ENCODE measurements around the gene TEPSIN.

TEPSIN gene

DNA sequence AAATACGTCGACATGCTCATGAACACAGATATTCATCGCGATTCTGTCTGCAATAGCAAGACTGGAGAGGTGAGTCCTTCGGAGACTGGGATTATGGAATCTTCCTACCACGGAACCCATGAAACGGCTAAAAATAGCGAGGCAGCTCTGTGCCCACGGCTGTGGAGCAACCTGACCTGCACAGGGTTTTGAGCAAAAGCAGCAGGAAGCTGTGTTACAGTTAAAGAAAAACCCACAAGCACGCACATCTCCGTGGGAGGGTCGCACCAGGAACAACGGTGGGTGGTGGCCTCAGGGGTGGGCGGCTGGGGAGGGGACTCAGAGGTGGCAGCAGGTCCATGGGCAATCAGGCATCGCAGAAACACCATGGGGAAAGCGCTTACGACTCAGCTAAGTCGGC lies 31.4 kb upstream of the TEPSIN start:
- no peak for DNase-seq (ENCODE audit: low spot score)

DNA sequence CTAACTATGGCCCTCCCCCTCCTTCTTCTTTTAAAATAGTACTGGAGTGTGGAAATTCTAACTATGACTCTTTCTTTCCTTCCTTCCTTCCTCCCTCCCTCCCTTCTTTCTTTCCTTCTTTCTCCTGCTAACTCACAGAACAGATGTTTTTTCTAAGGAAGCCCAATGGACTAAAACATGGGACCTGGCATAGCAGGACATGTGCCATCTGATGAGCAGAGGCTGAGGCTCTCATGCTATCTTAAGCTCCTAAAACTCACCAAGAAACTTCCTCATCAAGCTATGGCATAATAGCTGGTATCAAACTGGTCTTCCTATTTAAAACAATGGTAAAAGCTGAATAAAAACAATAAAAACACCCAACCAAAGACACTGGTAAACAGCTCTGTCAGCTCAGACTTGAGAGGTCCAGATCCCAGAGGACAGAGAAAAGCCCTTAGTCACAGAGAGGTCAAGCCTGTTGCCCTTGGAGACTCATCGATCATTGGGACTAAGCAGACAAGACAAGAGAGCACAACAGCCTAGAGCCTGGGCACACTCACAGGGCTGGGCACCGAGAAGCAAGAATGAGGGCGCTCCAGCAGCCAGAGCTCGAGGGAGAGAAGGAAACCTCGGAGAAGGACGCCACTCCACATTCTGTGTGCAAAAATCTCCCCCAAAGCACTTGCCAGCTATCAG lies 28.7 kb upstream of the TEPSIN start:
- DNase-seq (ENCODE audit: low spot score): no peak

DNA sequence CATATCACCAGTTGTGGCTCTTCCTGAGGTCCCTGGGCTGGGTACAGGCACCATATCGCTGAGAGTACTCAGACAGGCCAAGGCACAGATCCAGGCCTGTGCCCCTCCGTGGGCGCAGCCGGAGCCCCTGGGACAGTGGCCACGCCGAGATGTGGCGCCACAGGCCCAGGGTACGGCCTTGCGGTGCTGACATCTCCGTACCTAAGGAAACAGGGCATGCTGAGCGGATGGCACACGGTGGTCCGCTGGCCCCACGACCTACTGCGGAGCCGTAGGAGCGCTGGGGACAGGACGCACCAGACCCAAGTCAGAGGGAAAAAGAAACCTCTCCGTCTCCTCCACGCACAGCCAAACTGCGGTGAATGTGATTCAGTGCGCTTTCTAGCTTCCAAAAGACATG lies 26.7 kb upstream of the TEPSIN start:
- no peak for DNase-seq (ENCODE audit: low spot score)

DNA sequence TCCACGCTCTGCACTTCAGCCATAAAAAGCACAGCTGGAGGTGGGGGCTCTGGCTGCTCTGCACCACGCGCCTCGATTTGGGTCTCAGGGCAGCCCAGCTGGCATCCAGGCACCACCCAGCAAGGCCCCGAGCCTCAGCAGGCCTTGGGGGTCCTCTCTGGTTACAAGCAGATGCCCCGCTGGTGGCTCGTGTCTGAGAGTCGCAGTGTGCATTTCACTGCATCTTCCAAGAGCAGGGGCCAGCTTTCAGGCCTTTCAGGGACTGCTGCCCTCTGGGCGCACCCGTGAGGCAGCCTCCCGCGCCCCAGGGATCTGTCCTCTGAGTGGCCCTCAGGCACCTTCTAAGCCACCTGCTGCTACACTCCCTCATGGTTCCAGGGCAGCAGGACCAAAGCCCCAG lies 25.8 kb upstream of the TEPSIN start:
- no peak for DNase-seq (ENCODE audit: low spot score)

DNA sequence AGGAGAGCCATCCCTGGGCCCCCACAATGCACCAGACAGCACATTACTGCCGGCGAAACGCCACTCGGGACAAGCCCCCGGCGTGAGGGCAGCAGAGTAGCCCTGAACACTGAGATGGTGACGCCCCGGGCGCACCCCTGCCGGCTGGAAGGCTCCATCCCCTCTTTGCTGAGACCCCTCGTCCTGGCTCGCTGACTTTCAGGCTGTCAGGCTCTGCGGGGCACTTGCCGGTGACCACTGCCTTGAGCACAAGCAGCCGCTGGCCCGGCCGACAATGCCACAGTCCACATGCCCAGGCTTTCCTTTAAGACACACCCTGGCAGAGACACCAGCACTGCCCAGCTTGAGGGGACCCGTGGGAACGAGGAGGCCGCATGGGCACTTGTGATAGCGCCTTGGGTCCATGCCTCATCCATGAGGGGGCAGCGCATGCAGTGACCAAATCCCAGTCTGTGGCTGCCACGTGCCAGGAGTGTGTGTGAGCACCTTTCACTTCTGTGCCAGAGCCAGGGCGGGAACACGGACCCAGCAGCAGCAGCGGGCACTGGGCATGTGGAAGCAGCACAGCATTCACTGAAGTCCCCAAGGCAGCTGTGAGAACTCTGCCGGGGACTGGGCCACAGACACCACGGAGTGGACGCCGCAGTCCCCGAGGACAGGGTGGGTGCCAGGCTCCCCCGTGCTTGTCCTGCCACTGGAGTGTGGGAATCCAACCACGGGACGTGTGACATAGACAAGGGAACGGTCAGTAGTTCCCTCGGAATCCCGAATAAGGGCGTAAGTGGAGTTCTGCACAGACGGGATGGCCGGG lies 24.7 kb upstream of the TEPSIN start:
- no peak for DNase-seq (ENCODE audit: low spot score)

DNA sequence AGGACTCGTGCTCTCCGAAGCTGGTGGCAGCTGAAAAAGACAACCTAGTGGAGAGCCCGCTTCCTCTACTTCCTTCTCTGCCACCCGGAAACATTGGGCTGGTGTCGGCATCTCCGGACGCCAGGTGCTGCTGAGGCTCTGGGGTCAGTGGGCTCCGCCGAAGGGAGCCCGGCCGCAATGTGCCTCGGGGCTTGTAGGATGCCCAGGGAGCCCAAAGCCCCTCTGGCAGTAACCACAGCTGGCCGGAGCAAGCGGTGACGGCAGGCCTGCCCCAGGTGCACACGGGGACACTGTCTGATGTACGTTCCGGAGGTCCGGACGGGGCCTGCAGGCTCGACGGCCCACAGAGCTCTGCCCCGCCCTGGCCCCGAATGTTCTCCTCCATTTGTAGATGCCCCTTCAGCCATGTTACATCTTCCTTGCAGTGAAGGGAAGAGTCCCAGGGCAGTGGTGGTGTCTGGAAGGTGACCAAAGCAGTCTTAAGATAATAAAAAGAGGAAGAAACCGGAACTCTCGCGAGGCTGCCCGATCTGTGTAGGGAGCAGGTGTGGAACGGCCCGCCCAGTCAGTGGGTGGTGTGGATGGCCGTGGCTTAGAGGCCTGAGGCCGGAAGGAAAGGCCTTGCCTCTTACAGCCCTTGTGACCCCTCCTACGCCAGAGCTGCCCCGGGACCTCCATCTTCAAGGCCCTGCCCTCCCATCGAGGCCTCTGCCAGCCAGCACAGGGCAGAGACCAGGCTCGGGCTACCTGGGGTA lies 22.9 kb upstream of the TEPSIN start:
- no peak for DNase-seq (ENCODE audit: low spot score)

DNA sequence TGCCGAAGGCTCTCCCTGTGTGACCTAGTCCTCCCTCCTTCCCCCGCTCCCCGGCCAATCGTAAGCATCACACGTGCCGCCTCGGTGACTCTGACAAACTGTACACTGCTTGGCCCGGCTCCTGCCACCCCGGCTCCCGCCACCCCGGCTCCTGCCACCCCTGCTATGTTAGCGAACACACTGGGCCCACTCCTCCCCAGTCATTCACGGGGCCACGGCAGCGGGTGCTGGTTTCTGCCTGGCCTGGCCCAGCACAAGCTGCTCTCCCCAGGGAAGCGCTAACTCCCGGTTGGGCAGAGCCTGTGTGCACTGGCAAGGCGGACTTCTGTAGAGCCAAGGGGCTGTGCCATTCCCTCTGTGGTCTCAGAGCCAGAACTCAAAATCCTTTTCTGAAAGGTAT lies 22.2 kb upstream of the TEPSIN start:
- no peak for DNase-seq (ENCODE audit: low spot score)

DNA sequence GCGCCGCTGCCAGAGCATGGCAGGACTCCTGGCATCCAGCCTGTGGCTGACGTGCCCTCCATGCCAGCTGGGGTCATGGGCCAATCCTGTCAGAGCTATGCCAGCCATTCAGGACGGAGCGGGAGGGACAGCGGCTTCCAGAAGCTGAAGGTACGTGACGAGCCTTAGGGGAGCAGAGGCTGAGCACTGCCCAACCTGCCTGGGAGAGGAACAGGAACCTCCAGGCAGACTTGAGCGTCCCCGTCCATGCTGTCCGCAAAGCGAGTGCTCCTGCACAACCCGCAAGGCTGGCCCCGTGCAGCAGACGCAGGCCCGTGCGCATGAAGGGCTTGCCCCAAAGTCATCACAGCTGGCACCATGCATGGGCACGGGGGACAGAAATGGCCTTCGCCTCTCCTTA lies 21.8 kb upstream of the TEPSIN start:
- DNase-seq (ENCODE audit: low spot score): no peak

DNA sequence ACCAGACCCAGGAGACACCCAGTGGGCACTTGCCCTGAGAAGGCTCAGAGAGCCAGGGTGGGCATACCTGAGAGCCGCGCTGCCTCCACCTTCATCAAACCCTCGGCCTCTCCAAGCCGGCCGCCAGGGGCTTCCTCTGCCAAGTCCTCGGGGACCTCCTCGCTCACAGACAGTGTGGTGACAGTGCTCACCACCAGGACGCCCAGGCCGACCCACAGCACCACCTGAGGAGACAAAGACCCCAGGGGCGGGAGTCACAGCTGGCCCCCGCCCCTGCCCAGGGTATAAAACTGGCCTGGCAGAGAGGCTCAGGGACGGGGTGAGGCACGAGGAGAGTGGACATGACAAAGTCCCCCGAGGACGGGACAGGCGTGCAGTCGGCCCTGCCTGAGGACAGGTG lies 21.3 kb upstream of the TEPSIN start:
- DNase-seq (ENCODE audit: low spot score): no peak

DNA sequence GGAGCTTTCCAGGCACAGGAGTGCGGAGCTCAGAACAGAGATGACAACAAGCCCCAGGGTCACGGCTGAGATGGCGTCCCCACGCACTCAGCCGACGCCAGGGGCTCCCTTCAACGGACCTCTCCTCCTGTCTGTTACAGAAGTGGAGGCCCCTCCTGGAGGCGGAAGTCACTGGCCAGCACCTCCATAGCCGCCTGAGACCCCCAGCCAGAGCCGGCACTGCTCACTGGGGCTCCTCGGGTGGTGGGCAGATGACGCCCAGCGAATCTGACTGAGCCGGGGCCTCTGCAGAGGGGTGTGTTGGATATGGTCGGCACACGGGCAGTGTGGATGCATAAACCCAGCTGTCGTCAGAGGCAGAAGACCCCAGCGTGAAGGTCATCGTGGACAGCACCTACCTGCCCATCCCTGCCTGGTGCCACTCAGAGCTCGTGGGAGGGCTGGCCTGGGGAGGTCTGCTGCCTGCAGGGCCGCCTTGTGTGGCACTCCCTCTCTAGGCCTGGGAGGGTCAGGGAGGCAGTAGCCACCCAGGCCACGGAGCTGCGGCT lies 20.3 kb upstream of the TEPSIN start:
- DNase-seq (ENCODE audit: low spot score): no peak

DNA sequence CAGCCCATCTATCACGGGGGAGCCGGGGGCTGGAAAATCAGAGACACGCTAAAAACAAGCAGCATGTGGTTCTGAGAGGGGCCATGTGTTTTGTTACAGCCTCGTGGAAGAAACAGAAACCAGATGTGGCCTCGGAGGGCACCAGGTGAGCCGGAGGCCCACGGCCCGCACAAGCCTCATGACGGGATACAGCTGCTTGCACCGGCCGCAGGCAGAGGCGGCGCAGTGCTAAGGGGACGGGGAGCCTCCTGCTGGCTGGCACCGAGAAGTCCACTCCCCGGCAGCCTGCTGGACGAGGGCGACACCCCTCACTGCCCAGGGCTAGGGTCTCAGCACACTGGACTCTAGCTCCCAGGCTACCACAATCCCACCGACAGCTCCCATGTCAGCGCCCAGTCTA lies 19.4 kb upstream of the TEPSIN start:
- DNase-seq (ENCODE audit: low spot score): no peak

DNA sequence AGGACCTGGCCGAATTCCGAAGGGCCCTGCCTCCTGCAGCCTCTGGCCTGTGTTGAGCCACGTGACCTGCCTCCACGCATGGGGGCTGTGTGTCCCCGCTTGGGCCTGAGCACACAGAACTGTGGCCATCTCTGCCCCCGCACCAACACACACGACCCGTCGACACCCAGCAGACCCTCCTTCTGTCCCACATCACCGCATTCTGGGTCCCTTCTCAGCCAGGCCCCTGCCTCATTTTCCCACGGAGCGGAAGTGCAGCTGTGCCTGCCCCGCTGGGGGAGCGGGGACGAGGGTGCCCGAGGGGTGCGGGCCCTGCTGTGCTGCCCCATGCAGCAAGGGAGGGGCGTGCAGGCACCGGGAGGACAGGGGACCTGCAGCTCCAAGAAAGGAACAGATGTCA lies 18.7 kb upstream of the TEPSIN start:
- no peak for DNase-seq (ENCODE audit: low spot score)

DNA sequence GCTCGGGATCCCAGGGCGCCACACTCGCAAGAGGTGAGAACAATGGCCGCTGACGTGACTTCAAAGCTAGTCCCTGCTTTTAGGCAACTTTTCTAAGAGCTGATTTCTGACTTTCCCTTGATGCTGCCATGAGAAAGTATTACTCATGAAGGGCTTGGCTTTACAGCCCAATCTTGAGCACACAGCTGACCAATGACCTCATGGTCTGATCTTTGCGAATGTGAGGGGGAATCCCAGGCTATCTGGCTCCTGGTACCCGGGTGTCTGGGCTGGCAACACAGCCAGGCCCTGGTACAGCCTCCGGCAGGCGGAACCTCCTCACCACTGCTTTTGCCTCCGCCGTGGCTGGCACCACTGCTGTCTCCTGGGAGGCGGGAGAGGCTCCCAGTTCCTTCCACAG lies 17.8 kb upstream of the TEPSIN start:
- DNase-seq (ENCODE audit: low spot score): peak; percentile 42

DNA sequence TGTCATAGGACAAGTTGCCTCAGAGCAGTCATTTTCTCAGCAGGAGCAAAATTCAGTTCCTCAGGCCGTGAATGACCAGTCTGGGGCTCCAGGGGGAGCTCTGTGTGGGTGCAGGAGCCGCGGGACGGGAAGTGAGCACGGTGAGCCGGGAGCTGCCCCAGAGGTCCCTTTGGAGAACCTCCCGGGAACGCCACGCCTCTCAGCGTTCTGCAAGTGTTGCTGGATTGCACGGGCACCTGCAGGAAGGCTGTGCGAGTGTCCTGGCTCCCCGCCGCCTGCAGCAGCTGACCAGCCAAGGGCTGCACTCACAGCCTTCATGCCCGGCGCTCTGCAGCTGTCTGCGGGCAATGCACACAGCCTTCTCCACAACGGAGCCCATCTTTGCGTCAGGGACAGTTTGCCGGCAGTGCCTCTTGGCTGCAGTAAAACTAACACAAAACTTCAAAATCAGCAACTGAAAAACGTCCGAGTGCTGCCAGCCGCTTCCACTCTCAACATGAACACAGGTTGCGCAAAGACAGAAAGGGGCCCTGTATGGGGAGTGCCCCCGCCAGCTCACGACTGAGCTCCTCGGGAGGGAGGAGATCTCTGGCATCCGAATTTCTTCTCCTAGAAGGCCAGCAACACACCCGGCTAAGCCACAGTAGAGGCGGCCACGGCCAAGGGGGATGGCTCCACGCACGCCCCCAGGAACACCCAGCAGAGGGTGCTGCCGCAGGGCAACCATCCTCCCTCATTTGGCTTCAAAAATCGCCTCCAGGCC lies 16.3 kb upstream of the TEPSIN start:
- DNase-seq (ENCODE audit: low spot score): peak; percentile 36

DNA sequence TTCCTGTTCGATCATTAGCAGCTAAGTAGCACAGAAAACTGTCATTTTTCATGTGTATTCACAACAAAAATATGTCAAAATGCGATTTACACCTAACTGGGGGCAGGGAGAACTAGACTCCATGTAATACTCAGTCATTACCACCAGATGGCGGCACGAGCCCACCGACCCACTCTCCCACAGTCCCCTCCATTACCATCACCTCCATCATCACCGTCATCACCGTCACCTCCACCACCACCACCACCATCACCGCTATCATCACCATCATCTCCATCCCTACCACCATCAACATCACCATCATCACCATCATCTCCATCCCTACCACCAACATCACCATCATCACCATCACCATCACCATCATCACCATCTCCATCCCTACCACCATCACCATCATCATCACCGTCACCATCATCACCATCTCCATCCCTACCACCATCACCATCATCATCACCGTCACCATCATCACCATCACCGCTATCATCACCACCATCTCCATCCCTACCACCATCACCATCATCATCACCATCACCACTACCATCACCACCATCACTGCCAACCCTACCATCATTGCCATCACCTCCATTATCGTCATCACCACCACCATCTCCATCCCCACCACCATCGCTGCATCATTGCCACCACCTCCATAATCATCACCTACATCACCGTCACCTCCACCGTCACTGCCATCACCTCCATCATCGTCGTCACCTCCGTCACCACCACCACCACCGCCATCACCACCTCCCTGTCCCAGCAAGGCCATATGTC lies 14.7 kb upstream of the TEPSIN start:
- DNase-seq (ENCODE audit: low spot score): peak; percentile 32

DNA sequence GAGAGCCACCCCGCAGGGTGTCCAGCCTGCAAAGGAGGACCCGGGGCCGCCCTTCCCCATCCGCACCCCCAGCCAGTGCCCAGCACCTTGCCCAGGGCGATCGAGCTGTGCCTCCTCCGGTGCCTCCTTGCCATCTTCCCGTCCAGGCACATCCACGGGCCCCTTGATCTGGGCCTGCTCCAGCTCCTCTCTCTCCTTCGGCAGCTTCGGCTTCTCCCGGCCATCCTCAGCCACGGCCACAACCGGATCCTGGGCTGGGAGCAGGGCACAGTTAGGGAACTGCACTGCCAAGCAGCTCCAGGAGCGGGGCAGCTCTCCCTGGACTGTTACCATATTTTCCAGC lies 14.1 kb upstream of the TEPSIN start:
- no peak for DNase-seq (ENCODE audit: low spot score)

DNA sequence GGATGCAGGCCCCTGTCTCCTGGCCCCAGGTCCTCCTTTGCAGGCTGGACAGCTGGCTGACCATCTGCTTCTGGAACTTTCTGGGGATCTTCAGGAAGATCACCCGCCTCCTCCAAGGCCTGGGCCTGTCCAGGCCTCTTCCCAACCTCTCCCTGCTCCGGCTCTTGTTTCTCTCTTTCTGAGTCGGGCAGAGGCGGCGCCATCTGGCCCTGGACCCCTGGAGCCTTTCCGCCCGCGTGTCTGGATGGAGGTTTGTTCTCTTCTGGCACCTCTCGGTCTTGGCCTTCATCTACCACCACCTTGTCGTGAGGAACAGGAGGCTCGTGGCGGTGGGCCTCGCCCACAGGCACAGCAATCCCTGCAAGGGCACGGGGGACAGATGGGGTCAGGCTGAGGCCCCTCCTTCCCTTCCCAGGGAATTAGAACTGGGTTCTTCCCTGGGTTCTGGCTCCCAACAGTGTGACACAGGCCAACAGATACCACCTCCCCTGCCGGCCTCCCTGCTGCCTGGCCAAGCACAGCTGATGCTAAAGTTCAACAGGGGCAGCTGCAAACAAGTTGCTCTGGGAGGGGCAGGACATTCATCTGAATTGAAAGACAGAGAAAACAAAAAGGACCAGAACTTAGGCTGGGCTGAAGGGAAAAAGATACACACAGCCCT lies 13.6 kb upstream of the TEPSIN start:
- no peak for DNase-seq (ENCODE audit: low spot score)

DNA sequence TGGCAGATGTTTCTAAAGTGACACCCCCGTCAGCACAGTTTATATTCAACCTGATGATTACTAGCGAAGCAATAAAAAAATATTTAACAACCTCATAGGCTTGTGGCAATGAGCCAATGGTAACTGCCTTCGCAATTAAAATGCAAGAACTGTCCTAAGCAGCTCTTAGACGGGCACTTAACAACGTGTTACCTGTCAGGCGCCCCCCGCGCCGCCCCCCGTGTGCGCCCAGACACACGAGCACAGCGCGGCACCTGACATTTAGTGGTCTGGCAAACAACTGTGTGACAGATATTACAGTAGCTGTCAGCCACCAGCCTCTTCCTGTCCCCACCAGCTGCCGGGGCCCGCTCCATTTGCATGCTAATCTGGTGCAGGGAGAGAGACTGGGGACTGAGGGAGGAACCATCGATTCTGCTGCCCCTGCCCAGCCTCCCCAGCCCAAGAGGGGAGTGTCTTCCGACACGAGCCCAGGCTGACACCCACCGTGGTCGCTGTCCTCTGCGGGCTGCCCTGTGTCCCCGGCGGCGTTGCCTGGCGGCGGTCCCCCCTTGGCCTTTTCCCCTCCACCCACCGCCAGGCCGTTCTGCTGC lies 12.9 kb upstream of the TEPSIN start:
- no peak for DNase-seq (ENCODE audit: low spot score)

DNA sequence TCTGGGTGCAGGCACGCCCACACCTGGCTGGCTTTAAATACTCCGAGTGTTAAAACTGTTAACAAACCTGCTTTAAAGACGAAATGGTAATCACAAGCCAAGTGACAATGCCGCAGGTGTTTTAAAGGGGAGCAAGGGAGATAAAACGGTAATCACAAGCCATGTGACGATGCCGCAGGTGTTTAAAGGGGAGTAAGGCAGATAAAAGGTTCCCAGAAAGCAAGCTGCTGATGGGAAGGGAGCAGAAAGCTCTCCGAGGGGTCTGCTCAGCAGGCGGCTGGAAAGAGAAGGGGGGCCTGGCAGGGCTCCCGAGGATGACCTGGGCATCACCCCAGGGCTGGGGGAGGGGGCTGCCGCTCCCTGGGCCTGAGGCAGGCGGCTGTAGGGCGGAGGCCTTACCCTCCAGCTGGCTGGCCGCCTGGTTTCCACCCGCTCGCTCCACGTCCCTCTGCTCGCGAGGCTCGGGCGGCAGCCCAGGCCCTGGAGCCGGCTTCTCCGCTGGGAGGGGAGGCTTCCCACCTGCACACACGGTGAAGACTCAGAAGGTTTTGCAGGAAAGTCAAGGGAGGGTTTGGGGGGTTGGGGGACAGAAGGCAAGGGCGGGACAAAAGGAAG lies 12.3 kb upstream of the TEPSIN start:
- no peak for DNase-seq (ENCODE audit: low spot score)
